Aorta (tissue), 5 donors: ENCODE measurements around the gene LNX1. TPM values are rescaled to one million over a fixed set of nuclear protein-coding genes. Genes with fewer than 3 reads are reported as not detected.

Source experiments
- ATAC-seq: fragments of 200-7000 bp; cut with Tn5 transposase; one replicate; pipeline ENCODE4 v1.9.1; 2022; ENCODE audit warnings: moderate library complexity; ENCODE audit not compliant: low FRiP score
- DNase-seq, 2 donors: peaks; one replicate each; pipeline ENCODE4 v3.0.0-alpha.2; 2020
- H3K27ac ChIP-seq, 2 donors: one replicate each; pipeline ENCODE4 v1.5.1; 2013; ENCODE audit warnings: low read length in 2 of 2, mild to moderate bottlenecking in 2 of 2, moderate library complexity in 2 of 2, control low read depth in 1 of 2, inconsistent platforms in 1 of 2, low read depth in 1 of 2
- H3K27me3 ChIP-seq, 2 donors: one replicate each; pipeline ENCODE4 v1.6.1; 2013; ENCODE audit warnings: control low read depth in 1 of 2, low read length in 1 of 2, mild to moderate bottlenecking in 1 of 2, moderate library complexity in 1 of 2; ENCODE audit not compliant: insufficient read depth in 2 of 2, control insufficient read depth in 1 of 2
- H3K36me3 ChIP-seq, 2 donors: one replicate each; pipeline ENCODE4 v1.6.1; 2013; ENCODE audit warnings: control low read depth in 1 of 2, low read length in 1 of 2, mild to moderate bottlenecking in 1 of 2; ENCODE audit not compliant: insufficient read depth in 2 of 2, control insufficient read depth in 1 of 2
- H3K4me1 ChIP-seq, 2 donors: one replicate each; pipeline ENCODE4 v1.6.1; 2013; ENCODE audit warnings: low read length in 2 of 2, control low read depth in 1 of 2, mild to moderate bottlenecking in 1 of 2, moderate library complexity in 1 of 2; ENCODE audit not compliant: insufficient read depth in 2 of 2, control insufficient read depth in 1 of 2
- H3K4me3 ChIP-seq, 2 donors: one replicate each; pipeline ENCODE4 v1.5.1; 2013; ENCODE audit warnings: low read length in 2 of 2, control low read depth in 1 of 2, mild to moderate bottlenecking in 1 of 2
- H3K9me3 ChIP-seq: one replicate; pipeline ENCODE4 v1.6.1; 2013; ENCODE audit warnings: mild to moderate bottlenecking, low read length; ENCODE audit not compliant: control insufficient read depth
- WGBS, 2 donors: extraction: QIAGEN DNeasy Blood & Tissue Kit; methylation state at CpG; one replicate each; pipeline ENCODE4 v1.1.7; 2013; 5-methylcytosine and 5-hydroxymethylcytosine counted together
- intact Hi-C, 2 donors: fragments of 100-400 bp; cut with DNase I; formaldehyde crosslinking; loops; one replicate each; pipeline versions ENCODE4 v1.14.2 to v1.15.0; 2022
- polyA plus RNA-seq, 2 donors: library from polyadenylated mRNA; stranded (reverse); fragments of 200-250 nt; gene quantifications; one replicate each; pipeline ENCODE4 v1.2.3, GENCODE V29; 2013
- total RNA-seq, 2 donors: library from RNA; stranded (reverse); fragmentation: NEBNext Ultra II Directional; extraction: Animal tissue kit (Norgen Biotek cat#: 25700); gene quantifications; one replicate each; pipeline ENCODE4 v1.2.1, GENCODE V29; 2021
- donor health status: healthy with polysubstance abuse.
- donor health status: Bipolar disorder and iron deficiency.
- donor health status: DM: no; HTN: no; CAD: no.
- donor health status: DM: no; HTN: no; CAD: no.
- donor health status: DM: yes; HTN: yes; CAD: no.

LNX1 gene
- total and polyA plus RNA-seq, 4 donors = 3.1 to 11.1 (median 6.1) TPM

GRCh38 chr4:53586121-53586816 is 5.0 kb downstream of the LNX1 start:
- Histone ChIP-seq H3K27ac (no peak overlapping the region), H3K27me3 (no peaks in the 10 kb centered on the region), H3K36me3 (no peaks in the 10 kb centered on the region), H3K4me3 (no peak overlapping the region), H3K4me1 (no peaks in the 10 kb centered on the region), H3K9me3 (no peaks in the 10 kb centered on the region)
- no peak for ATAC-seq
- 33 to 36% methylated on average over 6 of the region's 6 CpGs for WGBS, 2 donors
- intact Hi-C loops = no loop called here
- no peak for DNase-seq

GRCh38 chr4:53584658-53585057 is 6.6 kb downstream of the LNX1 start:
- no peak overlapping the region for H3K27ac ChIP-seq
- WGBS, 2 donors = 91 to 96% methylated on average over 4 of the region's 4 CpGs
- no peaks in the 10 kb centered on the region for H3K4me1 ChIP-seq
- H3K4me3 ChIP-seq = no peak overlapping the region
- intact Hi-C loops = no loop called here
- ATAC-seq (no peak), DNase-seq (no peak)
- no peaks in the 10 kb centered on the region for H3K9me3 ChIP-seq
- no peaks in the 10 kb centered on the region for H3K27me3 ChIP-seq
- no peaks in the 10 kb centered on the region for H3K36me3 ChIP-seq

- H3K27me3 ChIP-seq = no peaks in the 10 kb centered on the region
- no peak for ATAC-seq
- H3K9me3 ChIP-seq = no peaks in the 10 kb centered on the region
- H3K27ac ChIP-seq = no peak overlapping the region
- no peak for DNase-seq
- no peaks in the 10 kb centered on the region for H3K36me3 ChIP-seq
- no peak overlapping the region for H3K4me3 ChIP-seq
- intact Hi-C loops = no loop called here
- 94 to 95% methylated on average over 3 of the region's 3 CpGs for WGBS, 2 donors
- H3K4me1 ChIP-seq = no peaks in the 10 kb centered on the region
Observed at GRCh38 chr4:53583513-53583912, 7.8 kb downstream of the LNX1 start.

- no peak overlapping the region for H3K4me3 ChIP-seq
- H3K27me3 ChIP-seq = no peaks in the 10 kb centered on the region
- ATAC-seq (no peak), DNase-seq (no peak)
- no peaks in the 10 kb centered on the region for H3K9me3 ChIP-seq
- 73 to 82% methylated on average over 4 of the region's 4 CpGs for WGBS, 2 donors
- H3K4me1 ChIP-seq = no peaks in the 10 kb centered on the region
- no peaks in the 10 kb centered on the region for H3K36me3 ChIP-seq
- H3K27ac ChIP-seq = no peak overlapping the region
- intact Hi-C loops = no loop called here
Observed at GRCh38 chr4:53582194-53582593, 9.1 kb downstream of the LNX1 start.

- H3K27me3 ChIP-seq = no peaks in the 10 kb centered on the region
- no peaks in the 10 kb centered on the region for H3K9me3 ChIP-seq
- no peak overlapping the region for H3K27ac ChIP-seq
- 72 to 75% methylated on average over 3 of the region's 3 CpGs for WGBS, 2 donors
- DNase-seq (no peak), ATAC-seq (no peak)
- no peaks in the 10 kb centered on the region for H3K36me3 ChIP-seq
- intact Hi-C loops = no loop called here
- H3K4me3 ChIP-seq = no peak overlapping the region
- H3K4me1 ChIP-seq = no peaks in the 10 kb centered on the region
Observed at GRCh38 chr4:53580274-53580673, 11.0 kb downstream of the LNX1 start.

GRCh38 chr4:53579826-53580225 is 11.5 kb downstream of the LNX1 start:
- 53 to 67% methylated on average over 3 of the region's 3 CpGs for WGBS, 2 donors
- H3K9me3 ChIP-seq = no peaks in the 10 kb centered on the region
- DNase-seq = no peak
- intact Hi-C loops = no loop called here
- H3K4me1 ChIP-seq = no peaks in the 10 kb centered on the region
- H3K4me3 ChIP-seq = no peak overlapping the region
- H3K27ac ChIP-seq = no peak overlapping the region
- no peaks in the 10 kb centered on the region for H3K27me3 ChIP-seq
- no peak for ATAC-seq
- no peaks in the 10 kb centered on the region for H3K36me3 ChIP-seq

DNA sequence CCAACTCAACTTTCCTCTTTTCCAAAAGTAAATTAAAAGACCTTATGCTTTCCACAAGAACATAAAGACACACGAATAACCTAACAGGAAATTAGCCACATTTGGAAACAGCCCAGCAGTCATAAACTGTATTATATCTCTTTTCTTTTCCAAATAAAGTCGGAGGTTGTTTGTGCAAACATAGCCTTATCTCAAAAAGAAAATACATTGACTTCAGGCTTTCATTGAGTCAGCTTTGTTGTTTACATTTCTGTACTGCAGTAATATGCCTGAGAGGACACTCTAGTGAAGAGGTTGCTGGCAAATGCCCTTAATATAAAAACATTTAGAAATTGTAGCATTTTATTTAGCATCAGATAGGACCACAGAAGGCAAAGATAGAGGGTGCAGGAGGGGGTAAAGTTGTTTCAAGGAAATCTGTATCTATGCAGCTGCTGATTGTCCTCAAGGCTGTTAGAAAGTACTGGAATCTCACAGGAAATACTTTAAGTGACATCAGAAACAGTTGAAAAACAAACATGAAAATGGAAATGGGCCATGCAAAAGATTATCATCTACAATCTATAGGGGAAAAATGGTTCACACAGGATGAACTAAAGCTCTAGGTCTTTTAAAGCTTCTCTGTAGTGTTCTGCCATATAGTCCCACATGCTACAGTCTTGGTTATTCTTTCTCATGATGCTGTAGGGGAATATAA is 14.5 kb downstream of the LNX1 start:
- Histone ChIP-seq H3K27me3 (no peaks in the 10 kb centered on the region), H3K36me3 (no peaks in the 10 kb centered on the region), H3K4me1 (no peaks in the 10 kb centered on the region), H3K4me3 (no peak overlapping the region), H3K27ac (no peak overlapping the region), H3K9me3 (no peaks in the 10 kb centered on the region)
- ATAC-seq (no peak), DNase-seq (no peak)
- WGBS, 2 donors = 0 to 1% methylated on average over 2 of the region's 2 CpGs
- intact Hi-C loops = no loop called here

DNA sequence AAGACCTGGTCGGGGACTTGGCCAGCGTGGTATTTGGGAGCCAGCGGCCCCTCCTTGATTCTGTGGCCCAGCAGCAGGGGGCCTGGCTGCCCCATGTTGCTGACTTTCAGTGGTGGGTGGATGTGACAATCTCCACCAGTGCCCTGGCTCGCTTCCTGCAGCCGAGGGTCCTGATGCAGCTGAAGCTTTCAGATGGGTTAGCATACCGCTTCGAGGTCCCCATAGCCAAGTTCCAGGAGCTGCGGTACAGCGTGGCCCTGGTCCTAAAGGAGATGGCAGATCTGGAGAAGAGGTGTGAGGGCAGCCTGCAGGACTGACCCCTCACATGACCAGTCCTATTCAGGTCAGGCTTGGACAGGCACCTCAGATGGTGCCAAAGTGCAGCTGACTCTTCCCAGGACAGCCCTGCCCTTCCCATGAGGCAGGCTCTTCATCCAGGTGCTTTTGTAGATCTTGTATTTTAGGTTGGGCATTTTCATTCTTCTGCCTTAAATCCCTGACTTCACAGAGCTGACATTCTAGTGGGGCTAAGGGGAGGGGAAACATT is 15.1 kb downstream of the LNX1 start:
- no peak for ATAC-seq
- Histone ChIP-seq H3K27me3 (no peaks in the 10 kb centered on the region), H3K4me3 (no peak overlapping the region), H3K27ac (no peak overlapping the region), H3K4me1 (no peaks in the 10 kb centered on the region), H3K9me3 (no peaks in the 10 kb centered on the region), H3K36me3 (no peaks in the 10 kb centered on the region)
- intact Hi-C loops = no loop called here
- no peak for DNase-seq
- 84 to 85% methylated on average over 9 of the region's 9 CpGs for WGBS, 2 donors

DNA sequence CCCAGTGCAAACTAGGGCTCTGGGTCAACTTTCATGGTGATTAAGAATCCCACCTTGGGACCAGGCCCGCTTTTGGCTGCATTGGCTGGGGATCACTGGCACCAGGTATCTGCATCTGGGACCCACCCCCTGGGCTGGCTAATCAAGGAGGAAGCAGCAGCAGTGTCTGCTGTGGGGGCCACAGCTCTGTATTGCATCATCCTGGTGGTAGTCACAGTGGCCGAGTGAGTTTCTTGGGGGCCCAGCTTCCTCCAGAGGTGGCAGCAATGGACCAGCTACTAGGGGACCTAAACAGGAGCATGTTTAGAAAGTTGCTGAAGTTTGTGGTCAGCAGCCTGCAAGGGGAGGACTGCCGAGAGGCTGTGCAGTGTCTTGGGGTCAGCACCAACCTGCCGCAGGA is 15.7 kb downstream of the LNX1 start:
- Histone ChIP-seq H3K27me3 (no peaks in the 10 kb centered on the region), H3K9me3 (no peaks in the 10 kb centered on the region), H3K27ac (no peak overlapping the region), H3K36me3 (no peaks in the 10 kb centered on the region), H3K4me1 (no peaks in the 10 kb centered on the region), H3K4me3 (no peak overlapping the region)
- intact Hi-C loops = no loop called here
- WGBS, 2 donors = 94 to 95% methylated on average over 4 of the region's 4 CpGs
- ATAC-seq = no peak
- DNase-seq = no peak
